ENCODE results near the gene TDRKH. TPM values are rescaled to one million over a fixed set of nuclear protein-coding genes. Genes with fewer than 3 reads are reported as not detected.

TDRKH gene
- total and polyA plus RNA-seq, 2 of the 13 experiments (the other 11 are each of a cell fraction or from before 2014, with no cell fraction given) = 3.9 to 5.4 TPM

GRCh38 chr1:151837884-151838221 lies 47.6 kb upstream of the TDRKH start:
- no peak overlapping the region for H3K9ac ChIP-seq (ENCODE audit: insufficient read depth, low read depth, low read length)
- H3K27ac ChIP-seq (ENCODE audit: extremely low read length, insufficient read depth, low read length) = no peak overlapping the region
- intact Hi-C loops (cut with micrococcal nuclease; ENCODE audit: unreplicated experiment) = loop anchor here (2.0 to 10.0 kb wide), 4 partner anchors 73 to 393 kb away; partner anchors contain the start of genes MRPL9 and TUFT1

More at GRCh38 chr1:151837884-151838221, 47.6 kb upstream of the TDRKH start:
- Histone ChIP-seq H3K4me3 (replicated peaks in 1 of 3; ENCODE audit: insufficient read depth in 1 of 3, low read depth in 2 of 3, low read length in 3 of 3) (peak overlapping the region in 1 of 3 experiments; percentile 27; a peak in 1 of 6 replicates), H3K4me2 (ENCODE audit: low read depth, low read length) (peak overlapping the region; percentile 26), H3K4me1 (ENCODE audit: insufficient read depth, low read length) (peaks cover 76% of the 10 kb centered on the region), H4K20me1 (ENCODE audit: insufficient read depth, low read length) (no peaks in the 10 kb centered on the region), H3K27me3 (ENCODE audit: control insufficient read depth in 1 of 2, insufficient read depth in 2 of 2, low read length in 2 of 2) (no peaks in the 10 kb centered on the region), H3K9me3 (ENCODE audit: low read length) (no peaks in the 10 kb centered on the region), H2AFZ (ENCODE audit: low read length) (no peak overlapping the region), H3K79me2 (ENCODE audit: insufficient read depth, low read length) (no peaks in the 10 kb centered on the region), H3K36me3 (replicated peaks in 1 of 2; ENCODE audit: control insufficient read depth in 1 of 2, insufficient read depth in 2 of 2, low read length in 2 of 2) (no peaks in the 10 kb centered on the region)
- no TSS peak for BruUV-seq (replicated peaks)
- ATAC-seq (no peak), FAIRE-seq (no peak), DNase-seq (ENCODE audit: low spot score) (no peak)
- CTCF ChIA-PET (ENCODE audit: low intra/inter-chr PET ratio, low total read pairs) = interaction anchor here (2.5 kb wide), 1 partner anchor 244 kb away, joined by 14 read pairs; no protein-coding TSS in a partner anchor
- in situ Hi-C loops (cut with HindIII; ENCODE audit: extremely low pct_ligation_motif_present, low pct_unique_long_range_greater_than_20kb) = loop anchor here (10.0 kb wide), 2 partner anchors 123 to 243 kb away; partner anchors contain the start of gene CELF3
- TF ChIP-seq ZNF687 (CRISPR knock-in tag; IDR thresholded peaks at IDR 0.05) (peak; percentile 38; the same call in 1 of the 2 replicates), MAX (IDR thresholded peaks at IDR 0.05) (0 out of 2 replicates have a peak, but pooled peaks have one; percentile 31), CBFB (CRISPR knock-in tag; IDR thresholded peaks at IDR 0.05) (no peak)
- POLR2A ChIA-PET = no interaction called here
- 22% methylated on average over 1 of the region's 26 CpGs for WGBS (ENCODE audit: low lambda C conversion rate)
